ENCODE measurements around the gene INPP5J.
A peak's percentile ranks its signal among the peaks of the same experiment; 100 is the strongest.

Gene INPP5J

GRCh38 chr22:31126128-31126868 is 3.5 kb downstream of the INPP5J start:
- peak; percentile 9 for DNase-seq

GRCh38 chr22:31126869-31127175 is 4.1 kb downstream of the INPP5J start:
- DNase-seq = no peak

DNA sequence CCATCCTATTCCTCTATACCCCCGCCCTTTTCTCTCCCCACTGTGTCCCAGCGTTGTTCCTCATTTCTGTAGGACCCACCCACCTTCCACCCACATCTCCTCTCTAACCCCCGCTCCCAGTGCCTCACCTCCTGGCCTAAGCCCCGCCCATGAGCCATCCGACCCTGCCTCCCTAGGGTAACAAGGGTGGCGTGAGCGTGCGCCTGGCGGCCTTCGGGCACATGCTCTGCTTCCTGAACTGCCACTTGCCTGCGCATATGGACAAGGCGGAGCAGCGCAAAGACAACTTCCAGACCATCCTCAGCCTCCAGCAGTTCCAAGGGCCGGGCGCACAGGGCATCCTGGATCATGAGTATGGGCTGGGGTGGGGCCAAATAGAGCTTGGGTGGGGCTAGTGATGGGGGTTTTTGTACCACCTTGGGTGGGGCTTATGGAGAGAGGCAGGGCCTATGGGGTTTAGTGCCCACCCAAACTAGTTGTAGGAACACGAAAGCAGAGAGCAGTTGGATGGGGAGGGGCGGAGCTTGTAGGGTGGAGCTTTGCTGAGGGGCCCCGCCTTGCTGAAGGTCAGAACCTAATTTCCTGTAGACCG is 4.5 kb downstream of the INPP5J start:
- no peak for DNase-seq

DNA sequence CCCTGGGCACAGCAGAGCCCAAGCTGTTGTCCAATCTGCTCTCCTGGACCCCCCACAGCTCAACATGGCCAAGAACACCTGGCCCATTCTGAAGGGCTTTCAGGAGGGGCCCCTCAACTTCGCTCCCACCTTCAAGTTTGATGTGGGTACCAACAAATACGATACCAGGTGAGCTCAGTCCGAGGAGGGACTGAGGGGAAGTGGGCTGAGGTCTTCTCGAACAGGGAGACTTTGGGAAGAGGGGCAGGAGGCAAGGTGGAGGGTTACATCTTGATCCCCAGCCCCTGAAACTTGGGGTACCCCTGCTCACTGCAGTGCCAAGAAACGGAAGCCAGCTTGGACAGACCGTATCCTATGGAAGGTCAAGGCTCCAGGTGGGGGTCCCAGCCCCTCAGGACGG is 5.4 kb downstream of the INPP5J start:
- DNase-seq = no peak

DNA sequence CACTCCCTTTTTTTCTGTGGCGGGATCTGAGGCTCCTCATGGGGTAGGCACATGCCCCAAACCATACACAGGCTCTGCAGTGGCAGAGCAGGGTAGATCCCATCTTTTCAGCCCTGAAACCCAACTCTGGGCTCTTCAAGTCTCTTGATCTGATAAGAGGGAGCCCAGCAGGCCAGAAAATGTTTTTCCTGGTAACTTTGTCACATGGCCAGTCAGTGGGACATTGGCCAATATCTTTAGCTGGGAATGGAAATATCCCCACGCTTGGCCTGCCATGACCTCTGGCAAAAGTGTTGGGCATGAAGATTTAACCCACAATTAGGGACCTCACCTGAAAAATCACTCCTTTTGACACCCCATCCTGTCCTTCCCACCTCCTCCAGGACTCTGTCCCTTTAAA is 8.1 kb downstream of the INPP5J start:
- no peak for DNase-seq

- no peak for DNase-seq
These were observed 11.1 kb downstream of the INPP5J start for GRCh38 chr22:31133911-31134310.

GRCh38 chr22:31134688-31135087 is 11.9 kb downstream of the INPP5J start:
- no peak for DNase-seq

DNA sequence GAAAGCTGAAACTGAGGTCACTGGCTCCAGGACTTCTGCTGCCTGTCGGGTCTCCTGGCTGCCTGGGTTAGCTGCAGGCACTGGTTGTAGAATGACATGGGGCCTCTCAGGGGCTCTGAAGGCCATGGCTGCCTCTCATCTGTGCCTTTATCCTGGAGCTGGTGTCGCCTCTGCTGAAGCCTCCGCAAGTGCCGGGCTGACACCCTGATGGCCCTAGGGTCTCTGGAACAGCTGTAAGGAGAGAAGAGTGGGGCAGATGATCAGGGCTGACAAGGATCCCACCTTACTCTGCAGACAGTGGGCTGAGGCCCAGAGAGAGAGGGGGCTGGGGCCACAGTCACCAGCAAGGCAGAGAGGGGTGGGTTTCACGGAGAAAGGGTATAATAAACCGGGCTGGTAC is 12.9 kb downstream of the INPP5J start:
- no peak for DNase-seq

- no peak for DNase-seq
These were observed 13.4 kb downstream of the INPP5J start for GRCh38 chr22:31136155-31136554.

DNA sequence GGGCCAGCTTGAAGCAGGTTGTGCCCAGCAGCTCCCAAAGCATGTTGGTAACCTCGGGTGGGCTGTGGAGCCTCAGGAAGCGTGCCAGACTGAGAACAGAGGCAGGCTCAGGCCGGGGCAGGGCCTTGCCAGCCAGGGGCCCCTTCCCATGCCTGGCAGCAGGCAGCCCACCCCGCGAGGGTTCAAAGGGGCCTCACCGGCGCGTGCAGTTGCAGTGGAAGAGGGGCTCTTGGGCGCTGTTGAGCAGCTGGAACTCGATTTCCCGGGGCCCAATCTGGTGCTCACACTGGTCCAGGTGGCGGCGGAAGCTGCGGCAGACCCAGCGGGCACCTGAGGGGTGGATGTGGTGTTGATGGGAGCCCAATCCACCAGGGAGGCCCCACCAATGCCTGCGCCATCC is 13.9 kb downstream of the INPP5J start:
- DNase-seq = no peak

- DNase-seq = no peak
These were observed 15.0 kb downstream of the INPP5J start for GRCh38 chr22:31137721-31138120.

GRCh38 chr22:31138126-31138525 is 15.4 kb downstream of the INPP5J start:
- DNase-seq = no peak

DNA sequence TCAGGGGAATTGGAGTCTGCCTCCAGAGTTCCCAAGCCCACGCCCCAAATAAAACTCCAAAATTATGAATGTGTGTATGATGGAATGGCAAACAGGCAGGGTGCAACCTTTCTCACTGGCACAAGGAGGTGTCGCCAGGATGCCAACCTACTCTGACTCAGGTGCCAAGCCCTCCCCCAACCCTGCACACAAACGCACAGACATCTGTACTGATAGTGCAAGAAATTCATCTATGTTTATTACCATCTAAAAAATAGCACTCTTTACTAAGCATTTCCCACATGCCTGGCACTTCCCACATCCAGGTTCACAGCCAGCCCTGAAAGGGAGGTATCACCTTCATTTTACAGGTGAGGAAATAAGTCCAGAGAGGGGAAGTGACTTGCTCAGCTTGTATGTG is 16.3 kb downstream of the INPP5J start:
- DNase-seq = no peak

- peak; percentile 47 for DNase-seq
These were observed 17.3 kb downstream of the INPP5J start, which contains the start of gene PLA2G3 for GRCh38 chr22:31139866-31140716. PLA2G3 (minus strand) TSS chr22:31140508; CDS start chr22:31140354, 154 bp downstream.

- DNase-seq = no peak
These were observed 18.0 kb downstream of the INPP5J start for GRCh38 chr22:31140746-31141145.

DNA sequence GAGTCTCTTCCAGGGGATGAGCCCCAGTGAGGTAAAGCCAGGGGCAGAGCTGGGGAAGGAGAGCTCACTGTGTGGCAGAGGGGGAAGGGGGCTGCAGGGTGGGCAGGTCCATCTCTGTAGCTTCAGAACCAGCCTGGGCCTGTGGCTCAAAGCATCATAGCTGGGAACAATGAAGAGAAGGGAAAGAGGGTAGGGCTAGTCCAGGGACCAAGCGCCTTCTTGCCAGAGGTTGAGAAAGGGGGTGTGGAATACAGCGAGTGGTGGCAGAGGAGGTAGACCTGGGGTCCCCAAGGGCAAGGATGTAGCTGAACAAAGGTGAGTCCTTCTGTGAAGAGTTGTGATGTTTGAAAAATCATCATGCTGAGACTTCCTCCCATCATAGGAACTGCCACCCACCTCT is 18.8 kb downstream of the INPP5J start:
- DNase-seq = no peak

DNA sequence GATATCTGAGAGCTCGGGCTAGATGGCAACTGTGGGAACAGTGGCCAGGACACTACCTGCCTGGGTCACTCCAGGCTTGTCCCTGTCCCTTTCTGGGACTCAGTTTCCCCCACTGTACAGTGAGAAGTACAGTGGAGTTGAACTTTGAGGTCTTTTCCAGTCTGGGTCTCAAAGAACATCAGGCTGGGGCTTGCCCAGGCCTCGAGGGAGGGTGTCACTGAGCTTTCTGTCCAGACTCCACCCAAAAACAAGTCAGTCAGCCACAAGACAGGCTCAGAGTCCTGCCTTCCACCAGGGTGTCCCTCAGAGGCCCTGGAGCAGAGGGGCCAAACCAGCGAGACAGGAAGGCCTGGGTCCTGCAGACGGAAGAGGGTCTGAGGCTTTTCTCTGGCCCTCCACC is 19.5 kb downstream of the INPP5J start:
- DNase-seq = no peak

GRCh38 chr22:31143038-31143437 is 20.3 kb downstream of the INPP5J start:
- no peak for DNase-seq

DNA sequence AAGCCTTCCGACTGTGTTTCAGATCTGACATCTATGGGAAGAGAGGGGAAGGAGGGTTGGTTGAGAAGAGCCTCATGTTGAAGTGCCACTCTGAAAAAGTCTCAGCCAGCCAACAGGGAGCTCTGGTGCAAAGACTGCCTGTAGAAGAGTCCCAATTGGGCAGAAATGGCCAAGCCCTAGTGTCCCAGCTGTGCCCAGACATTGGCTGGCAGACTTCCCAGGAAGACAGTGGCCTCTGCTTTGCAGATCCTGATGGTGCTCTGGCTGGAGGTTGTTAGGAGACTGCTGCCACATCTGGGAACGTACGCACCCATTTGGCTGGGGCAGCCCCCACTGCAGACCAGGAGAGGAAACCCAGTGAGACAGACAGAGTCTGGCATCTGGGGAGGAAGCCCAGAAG is 20.8 kb downstream of the INPP5J start:
- DNase-seq = no peak

DNA sequence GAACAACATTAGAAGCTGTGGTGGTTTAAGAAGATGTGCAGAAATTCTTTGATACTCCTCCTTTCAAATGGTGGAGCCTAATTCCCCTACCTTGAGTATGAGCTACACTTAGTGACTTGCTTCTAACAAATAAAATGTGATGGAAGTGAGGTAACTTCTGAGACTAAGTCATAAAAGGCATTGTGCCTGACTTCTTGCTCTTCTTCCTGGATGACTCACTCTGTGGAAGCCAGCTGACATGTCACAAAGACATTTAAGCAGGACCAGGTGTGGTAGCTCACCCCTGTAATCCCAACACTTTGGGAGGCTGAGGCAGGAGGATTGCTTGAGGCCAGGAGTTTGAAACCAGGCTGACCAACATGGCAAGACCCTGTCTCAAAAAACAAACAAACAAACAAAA is 21.5 kb downstream of the INPP5J start:
- DNase-seq = peak; percentile 43

- DNase-seq = no peak
These were observed 25.7 kb downstream of the INPP5J start for GRCh38 chr22:31148488-31148887.

GRCh38 chr22:31148953-31149627 is 26.3 kb downstream of the INPP5J start:
- peak; percentile 68 for DNase-seq

GRCh38 chr22:31150615-31151014 is 27.8 kb downstream of the INPP5J start:
- peak; percentile 3 for DNase-seq

Measured in DMS53 (cell line).